ENCODE data around the gene ABHD17B.
A peak's percentile ranks its signal among the peaks of the same experiment; 100 is the strongest.

The ABHD17B gene

DNA sequence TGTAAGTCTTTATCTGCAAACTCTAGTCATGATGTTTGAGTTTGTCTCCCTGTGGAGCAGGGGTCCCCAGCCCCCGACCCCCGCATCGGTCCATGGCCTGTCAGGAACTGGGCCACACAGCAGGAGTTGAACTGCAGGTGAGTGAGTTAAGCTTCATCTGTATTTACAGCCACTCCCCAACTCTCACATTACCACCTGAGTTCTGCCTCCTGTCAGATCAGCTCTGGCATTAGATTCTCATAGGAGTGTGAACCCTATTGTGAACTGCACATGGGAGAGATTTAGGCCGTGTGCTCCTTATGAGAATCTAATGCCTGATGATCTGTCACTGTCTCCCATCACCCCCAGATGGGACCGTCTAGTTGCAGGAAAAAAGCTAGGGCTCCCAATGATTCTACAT is 7.4 kb upstream of the ABHD17B start:
- H3K4me3 ChIP-seq (ENCODE audit: control insufficient read depth, low read depth, low read length): no peak overlapping the region
- no peak for DNase-seq (ENCODE audit: low read depth)
- TF ChIP-seq, protein P1, sequence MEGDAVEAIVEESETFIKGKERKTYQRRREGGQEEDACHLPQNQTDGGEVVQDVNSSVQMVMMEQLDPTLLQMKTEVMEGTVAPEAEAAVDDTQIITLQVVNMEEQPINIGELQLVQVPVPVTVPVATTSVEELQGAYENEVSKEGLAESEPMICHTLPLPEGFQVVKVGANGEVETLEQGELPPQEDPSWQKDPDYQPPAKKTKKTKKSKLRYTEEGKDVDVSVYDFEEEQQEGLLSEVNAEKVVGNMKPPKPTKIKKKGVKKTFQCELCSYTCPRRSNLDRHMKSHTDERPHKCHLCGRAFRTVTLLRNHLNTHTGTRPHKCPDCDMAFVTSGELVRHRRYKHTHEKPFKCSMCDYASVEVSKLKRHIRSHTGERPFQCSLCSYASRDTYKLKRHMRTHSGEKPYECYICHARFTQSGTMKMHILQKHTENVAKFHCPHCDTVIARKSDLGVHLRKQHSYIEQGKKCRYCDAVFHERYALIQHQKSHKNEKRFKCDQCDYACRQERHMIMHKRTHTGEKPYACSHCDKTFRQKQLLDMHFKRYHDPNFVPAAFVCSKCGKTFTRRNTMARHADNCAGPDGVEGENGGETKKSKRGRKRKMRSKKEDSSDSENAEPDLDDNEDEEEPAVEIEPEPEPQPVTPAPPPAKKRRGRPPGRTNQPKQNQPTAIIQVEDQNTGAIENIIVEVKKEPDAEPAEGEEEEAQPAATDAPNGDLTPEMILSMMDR (conservative IDR thresholded peaks at IDR 0.05; ENCODE audit: control insufficient read depth, insufficient read depth, low read depth, low read length): no peak

DNA sequence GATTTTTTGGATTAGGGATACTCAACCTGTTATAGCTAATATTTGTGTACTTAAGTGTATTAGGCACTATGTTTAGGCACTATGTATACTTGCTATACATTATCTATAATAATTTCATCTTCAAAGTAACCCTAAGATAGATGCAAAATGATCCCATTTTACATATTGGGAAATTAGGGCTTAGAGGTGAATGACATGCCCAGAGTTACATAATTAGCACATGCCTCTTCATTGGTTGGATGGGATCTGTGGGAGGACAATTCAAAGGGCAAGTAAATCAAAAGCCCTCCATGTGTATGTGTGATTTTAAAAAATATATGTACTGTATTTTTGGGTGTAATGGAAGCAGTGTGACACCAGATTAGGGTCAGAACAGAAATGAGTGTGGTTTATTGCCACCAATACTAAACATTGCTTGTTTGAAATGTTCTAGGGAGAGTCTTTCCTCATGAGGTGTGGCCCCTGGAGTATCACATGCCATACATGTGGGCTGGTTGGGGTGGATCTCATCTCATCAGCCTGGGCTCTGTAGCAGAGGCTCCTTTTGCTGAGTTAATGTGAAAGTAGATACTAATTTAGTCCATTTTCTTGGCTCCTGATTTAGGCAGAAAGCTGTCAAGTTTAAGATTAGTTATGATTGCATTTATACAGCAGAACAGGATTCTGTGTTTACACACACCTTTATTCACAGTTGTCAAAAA is 6.0 kb upstream of the ABHD17B start:
- TF ChIP-seq, protein P1 (conservative IDR thresholded peaks at IDR 0.05; ENCODE audit: control insufficient read depth, insufficient read depth, low read depth, low read length): no peak
- H3K4me3 ChIP-seq (ENCODE audit: control insufficient read depth, low read depth, low read length): no peak overlapping the region
- DNase-seq (ENCODE audit: low read depth): no peak

DNA sequence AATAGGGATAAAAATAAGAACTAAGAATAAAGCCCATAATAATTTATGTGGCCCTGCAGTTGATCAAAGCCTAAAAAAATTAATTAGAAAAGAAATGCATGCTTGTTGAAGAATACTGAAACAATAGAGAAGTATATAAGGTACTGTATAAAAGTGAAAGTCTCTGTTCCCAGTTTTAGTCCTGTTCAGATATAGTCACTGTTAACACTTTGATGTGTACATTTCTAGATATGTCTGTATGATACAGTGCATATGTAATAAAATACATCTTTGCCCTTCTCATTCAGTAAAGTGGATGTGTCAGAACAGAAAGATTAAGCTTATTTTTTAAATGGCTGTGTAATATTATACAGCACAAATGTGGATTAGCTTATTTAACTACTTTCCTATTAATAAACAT is 4.5 kb upstream of the ABHD17B start:
- no peak for DNase-seq (ENCODE audit: low read depth)
- TF ChIP-seq, protein P1 (conservative IDR thresholded peaks at IDR 0.05; ENCODE audit: control insufficient read depth, insufficient read depth, low read depth, low read length): no peak

DNA sequence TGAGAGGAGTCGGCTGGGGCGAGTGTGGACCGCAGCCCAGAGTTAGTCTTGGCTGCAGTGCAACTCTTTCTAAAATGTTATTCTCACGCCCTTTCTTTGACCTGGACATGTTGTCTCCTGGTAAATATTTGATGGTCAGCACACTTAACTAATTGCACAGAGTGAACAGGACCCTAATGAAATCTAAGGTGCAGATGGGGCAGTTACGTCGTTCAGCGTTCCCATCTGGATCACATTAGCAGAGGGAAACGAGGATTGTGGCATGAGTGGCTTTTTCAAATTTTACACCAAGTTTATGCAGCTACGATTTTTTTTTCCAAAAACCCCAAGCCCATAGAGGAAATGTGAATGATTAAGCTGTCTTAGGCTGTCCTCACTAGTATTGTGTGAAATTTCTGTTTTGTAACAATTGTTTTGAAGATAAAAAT is 929 bp upstream of the ABHD17B start:
- DNase-seq (ENCODE audit: low read depth): peak; percentile 69
- TF ChIP-seq, protein P1 (conservative IDR thresholded peaks at IDR 0.05; ENCODE audit: control insufficient read depth, insufficient read depth, low read depth, low read length): no peak
- H3K4me3 ChIP-seq (ENCODE audit: control insufficient read depth, low read depth, low read length): peak overlapping the region; percentile 96

More for the DNA sequence above, 4.5 kb upstream of the ABHD17B start:
- no peak overlapping the region for H3K4me3 ChIP-seq (ENCODE audit: control insufficient read depth, low read depth, low read length)

DNA sequence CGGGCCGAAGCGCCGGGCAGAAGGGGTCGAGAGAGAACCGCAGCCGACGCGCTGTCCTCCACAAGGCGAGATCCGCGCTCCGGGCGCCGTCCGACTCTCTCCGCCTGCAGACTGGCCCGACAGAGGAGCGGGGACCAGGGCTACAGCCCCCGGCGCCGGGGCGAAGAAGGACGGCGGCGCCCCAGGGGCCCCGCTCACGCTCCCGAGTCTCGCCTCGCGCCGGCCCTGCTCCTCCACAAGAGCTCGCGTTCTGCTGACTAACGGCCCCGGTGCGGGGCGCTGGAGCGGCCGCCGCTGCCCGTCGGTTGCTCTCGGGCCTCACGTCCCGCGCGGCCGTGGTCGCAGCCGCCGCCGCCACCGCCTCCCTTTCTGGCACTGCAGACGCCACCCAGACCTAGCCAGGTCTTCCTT is 338 bp downstream of the ABHD17B start:
- H3K4me3 ChIP-seq (ENCODE audit: control insufficient read depth, low read depth, low read length): peak overlapping the region; percentile 96
- TF ChIP-seq, protein P1 (conservative IDR thresholded peaks at IDR 0.05; ENCODE audit: control insufficient read depth, insufficient read depth, low read depth, low read length): no peak
- DNase-seq (ENCODE audit: low read depth): no peak

DNA sequence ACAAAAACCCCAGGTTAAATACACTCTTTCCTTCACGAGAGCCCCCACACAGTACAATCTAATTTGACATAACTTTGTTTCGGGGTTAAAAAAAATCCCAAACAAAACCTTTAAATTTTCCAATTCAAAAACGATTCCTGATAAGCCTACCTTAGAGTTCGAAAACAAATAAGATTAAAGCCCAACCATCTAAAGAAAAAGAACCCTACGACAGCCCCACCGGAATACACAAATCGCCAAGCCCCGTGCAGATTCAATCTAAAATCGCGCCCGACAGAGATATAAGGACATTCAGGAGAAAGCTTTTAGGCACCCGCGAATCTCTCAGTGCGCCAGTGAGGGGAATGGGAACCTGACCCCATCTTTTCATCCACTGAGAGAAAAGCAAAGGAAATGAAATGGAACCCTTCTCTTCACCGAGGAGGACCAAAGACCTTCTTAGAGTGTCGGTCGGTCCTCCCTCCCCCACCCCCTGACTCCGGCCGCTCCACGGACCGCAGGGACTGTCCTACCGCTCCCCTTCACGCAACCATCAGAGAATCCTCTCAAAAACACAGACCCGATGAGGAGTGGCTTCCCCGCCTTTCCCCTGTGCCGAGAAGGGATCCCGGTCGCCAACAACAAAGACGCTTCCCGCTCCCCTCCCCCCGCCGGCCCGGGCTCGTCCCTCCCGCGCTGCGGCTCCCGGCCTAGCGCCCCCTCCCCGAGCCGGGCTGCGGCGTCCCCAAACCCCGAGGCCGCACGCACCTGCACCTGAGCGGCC is 925 bp downstream of the ABHD17B start:
- TF ChIP-seq, protein P1 (conservative IDR thresholded peaks at IDR 0.05; ENCODE audit: control insufficient read depth, insufficient read depth, low read depth, low read length): no peak
- H3K4me3 ChIP-seq (ENCODE audit: control insufficient read depth, low read depth, low read length): peak overlapping the region; percentile 96
- DNase-seq (ENCODE audit: low read depth): peak; percentile 29
